GM12878 (cell line): Measurements from ENCODE around the gene RNF112. TPM values are rescaled to one million over a fixed set of nuclear protein-coding genes. Genes with fewer than 3 reads are reported as not detected.

Experiments
- CBX3 ChIP-seq: fragments of 200-600 bp; sonication (generic); IDR thresholded peaks from 2 replicates; pipeline ENCODE4 v1.6.1; 2016; ENCODE audit warnings: low read depth, borderline replicate concordance
- EZH2 ChIP-seq: IDR thresholded peaks from 2 replicates; pipeline ENCODE4 v1.6.1; 2012; ENCODE audit warnings: low read depth, mild to moderate bottlenecking, control low read depth, inconsistent platforms, low read length, borderline replicate concordance; ENCODE audit not compliant: control insufficient read depth
- SMC3 ChIP-seq: IDR thresholded peaks from 2 replicates; pipeline ENCODE4 v1.6.1; 2011; ENCODE audit warnings: low read length, improper control_type of control experiment, borderline replicate concordance
- YY1 ChIP-seq: IDR thresholded peaks from 2 replicates; pipeline ENCODE4 v1.6.1; 2011; ENCODE audit warnings: low read depth, mild to moderate bottlenecking, low read length
- ZNF217 ChIP-seq: fragments of 450-650 bp; IDR thresholded peaks from 2 replicates; pipeline ENCODE4 v1.6.1; 2017; ENCODE audit warnings: antibody characterized with exemption, mild to moderate bottlenecking
- polyA plus RNA-seq, 11 experiments: library from polyadenylated mRNA; depleted of rRNA in 4 of 11; unstranded in 6 of 11; stranded (reverse) in 5 of 11; fragments of >200 nt; fragmentation: Nextera tagmentation in 4 of 11; fragmentation: Illumina TruSeq in 1 of 11; extraction: Ambion mirVana in 4 of 11; extraction: Trizol in 1 of 11; gene quantifications; 1 replicate in 1 of 11; 2 replicates in 10 of 11; pipeline versions ENCODE4 v1.2.1 to v1.2.3, GENCODE V29; 2011 to 2016; ENCODE audit warnings: inconsistent platforms in 2 of 11, missing spikeins in 2 of 11, low read depth in 1 of 11
- total RNA-seq, 4 experiments: library from RNA; depleted of rRNA in 3 of 4; stranded (reverse); fragments of >200 nt in 3 of 4; fragmentation: Illumina TruSeq in 1 of 4; extraction: Trizol in 1 of 4; gene quantifications; 2 replicates each; pipeline versions ENCODE4 v1.2.1 to v1.2.3, GENCODE V29; 2013 to 2021
- TF ChIP-seq, protein P1 (sequence below): fragments of 450-650 bp; formaldehyde crosslinking; IDR thresholded peaks from 2 replicates; pipeline ENCODE4 v1.5.0; 2022; ENCODE audit warnings: mild to moderate bottlenecking, missing genetic modification characterization
- TF ChIP-seq, protein P2 (sequence below): IDR thresholded peaks from 2 replicates; pipeline ENCODE4 v1.6.1; 2012; ENCODE audit warnings: low read depth, low read length, improper control_type of control experiment

The RNF112 gene
- total and polyA plus RNA-seq, 10 of the 15 experiments (the other 5 are each of a cell fraction or from before 2014, with no cell fraction given): not detected

DNA sequence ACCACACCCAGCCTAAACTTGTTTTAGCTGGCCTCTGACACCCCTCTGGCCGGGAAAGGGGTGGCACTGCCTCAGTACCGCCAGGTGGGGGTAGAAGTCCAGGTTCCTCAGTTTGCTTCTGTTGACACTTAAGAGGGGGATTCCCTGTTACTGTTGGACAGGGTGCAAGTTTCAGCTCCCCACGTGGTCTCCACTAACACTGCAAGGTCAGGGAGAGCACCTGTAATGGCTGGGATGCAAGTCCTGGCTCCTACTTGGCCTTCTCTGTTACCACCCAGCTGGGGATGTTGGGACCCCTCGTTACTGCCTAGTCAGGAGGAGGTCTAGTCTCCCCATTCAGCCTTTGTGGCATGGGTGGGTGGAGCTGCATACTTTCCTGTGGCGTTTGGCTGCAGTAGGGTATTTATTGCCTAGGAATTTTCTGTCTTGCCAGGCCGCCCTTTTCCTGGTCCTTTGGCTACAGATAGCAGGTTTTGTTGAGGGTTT lies 13.4 kb upstream of the RNF112 start (continued):
- TF ChIP-seq, protein P1, sequence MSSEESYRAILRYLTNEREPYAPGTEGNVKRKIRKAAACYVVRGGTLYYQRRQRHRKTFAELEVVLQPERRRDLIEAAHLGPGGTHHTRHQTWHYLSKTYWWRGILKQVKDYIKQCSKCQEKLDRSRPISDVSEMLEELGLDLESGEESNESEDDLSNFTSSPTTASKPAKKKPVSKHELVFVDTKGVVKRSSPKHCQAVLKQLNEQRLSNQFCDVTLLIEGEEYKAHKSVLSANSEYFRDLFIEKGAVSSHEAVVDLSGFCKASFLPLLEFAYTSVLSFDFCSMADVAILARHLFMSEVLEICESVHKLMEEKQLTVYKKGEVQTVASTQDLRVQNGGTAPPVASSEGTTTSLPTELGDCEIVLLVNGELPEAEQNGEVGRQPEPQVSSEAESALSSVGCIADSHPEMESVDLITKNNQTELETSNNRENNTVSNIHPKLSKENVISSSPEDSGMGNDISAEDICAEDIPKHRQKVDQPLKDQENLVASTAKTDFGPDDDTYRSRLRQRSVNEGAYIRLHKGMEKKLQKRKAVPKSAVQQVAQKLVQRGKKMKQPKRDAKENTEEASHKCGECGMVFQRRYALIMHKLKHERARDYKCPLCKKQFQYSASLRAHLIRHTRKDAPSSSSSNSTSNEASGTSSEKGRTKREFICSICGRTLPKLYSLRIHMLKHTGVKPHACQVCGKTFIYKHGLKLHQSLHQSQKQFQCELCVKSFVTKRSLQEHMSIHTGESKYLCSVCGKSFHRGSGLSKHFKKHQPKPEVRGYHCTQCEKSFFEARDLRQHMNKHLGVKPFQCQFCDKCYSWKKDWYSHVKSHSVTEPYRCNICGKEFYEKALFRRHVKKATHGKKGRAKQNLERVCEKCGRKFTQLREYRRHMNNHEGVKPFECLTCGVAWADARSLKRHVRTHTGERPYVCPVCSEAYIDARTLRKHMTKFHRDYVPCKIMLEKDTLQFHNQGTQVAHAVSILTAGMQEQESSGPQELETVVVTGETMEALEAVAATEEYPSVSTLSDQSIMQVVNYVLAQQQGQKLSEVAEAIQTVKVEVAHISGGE (CRISPR knock-in tag): no peak
- peak; percentile 47; the same call in 1 of the 2 replicates for TF ChIP-seq SMC3
- TF ChIP-seq, protein P2, sequence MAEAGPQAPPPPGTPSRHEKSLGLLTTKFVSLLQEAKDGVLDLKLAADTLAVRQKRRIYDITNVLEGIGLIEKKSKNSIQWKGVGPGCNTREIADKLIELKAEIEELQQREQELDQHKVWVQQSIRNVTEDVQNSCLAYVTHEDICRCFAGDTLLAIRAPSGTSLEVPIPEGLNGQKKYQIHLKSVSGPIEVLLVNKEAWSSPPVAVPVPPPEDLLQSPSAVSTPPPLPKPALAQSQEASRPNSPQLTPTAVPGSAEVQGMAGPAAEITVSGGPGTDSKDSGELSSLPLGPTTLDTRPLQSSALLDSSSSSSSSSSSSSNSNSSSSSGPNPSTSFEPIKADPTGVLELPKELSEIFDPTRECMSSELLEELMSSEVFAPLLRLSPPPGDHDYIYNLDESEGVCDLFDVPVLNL: no peak
- no peak for TF ChIP-seq EZH2
- TF ChIP-seq YY1: no peak
- TF ChIP-seq ZNF217: no peak
- TF ChIP-seq CBX3: no peak
